HL-60 (cell line): Measurements from ENCODE around the gene COX7A1.

Experiments
- DNase-seq, 2 experiments: peaks; one replicate each; pipeline ENCODE4 v3.0.0-alpha.2; 2010 to 2020; ENCODE audit warnings: low read depth in 1 of 2, low spot score in 1 of 2
- H3K27ac ChIP-seq: fragments of 250-450 bp; sonication (Bioruptor Pico); replicated peaks from 2 replicates; pipeline ENCODE4 v1.5.1; 2020; ENCODE audit warnings: mild to moderate bottlenecking, moderate library complexity
- H3K27me3 ChIP-seq: fragments of 250-450 bp; sonication (Bioruptor Pico); 2 replicates; pipeline ENCODE4 v1.5.1; 2021; ENCODE audit warnings: mild to moderate bottlenecking, moderate library complexity; ENCODE audit not compliant: insufficient read depth, poor library complexity, severe bottlenecking
- H3K4me3 ChIP-seq: replicated peaks from 2 replicates; pipeline ENCODE4 v1.5.1; 2011; ENCODE audit warnings: mild to moderate bottlenecking, control low read depth, low read length; ENCODE audit not compliant: insufficient read depth
- GABPA ChIP-seq: IDR thresholded peaks from 2 replicates; pipeline ENCODE4 v1.6.1; 2012; ENCODE audit warnings: low read depth
- POLR2AphosphoS5 ChIP-seq: IDR thresholded peaks from 2 replicates; pipeline ENCODE4 v1.6.1; 2012; ENCODE audit warnings: low read depth
- SPI1 ChIP-seq: IDR thresholded peaks from 2 replicates; pipeline ENCODE4 v1.6.1; 2012; ENCODE audit warnings: low read depth, mild to moderate bottlenecking, borderline replicate concordance
- TF ChIP-seq, protein P1 (sequence below): IDR thresholded peaks from 2 replicates; pipeline ENCODE4 v1.6.1; 2012; ENCODE audit warnings: low read depth; ENCODE audit not compliant: insufficient replicate concordance
- TF ChIP-seq, protein P2 (sequence below): IDR thresholded peaks from one replicate; pipeline ENCODE4 v1.5.1; 2011; ENCODE audit warnings: low read length, control low read depth, inconsistent platforms; ENCODE audit not compliant: insufficient read depth

The COX7A1 gene

DNA sequence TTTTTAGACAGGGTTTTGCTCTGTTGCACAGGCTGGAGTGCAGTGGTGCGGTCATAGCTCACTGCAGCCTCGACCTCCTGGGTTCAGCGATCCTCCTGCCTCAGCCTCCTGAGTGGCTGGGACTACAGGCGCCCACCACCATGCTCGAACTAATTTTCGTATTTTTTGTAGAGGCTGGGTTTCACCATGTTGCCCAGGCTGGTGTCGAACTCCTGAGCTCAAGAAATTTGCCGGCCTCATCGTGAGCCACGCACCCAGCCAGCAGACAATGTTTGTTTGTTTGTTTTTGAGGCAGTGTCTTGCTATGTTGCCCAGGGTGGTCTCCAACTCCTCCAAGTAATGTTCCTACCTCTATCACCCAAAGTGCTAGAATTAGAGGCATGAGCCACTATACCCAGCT is 879 bp upstream of the COX7A1 start:
- no peak overlapping the region for H3K27ac ChIP-seq
- H3K27me3 ChIP-seq, result no peaks in the 10 kb centered on the region
- H3K4me3 ChIP-seq, result no peak overlapping the region
- no peak for TF ChIP-seq POLR2AphosphoS5
- TF ChIP-seq SPI1, result no peak
- TF ChIP-seq, protein P1, sequence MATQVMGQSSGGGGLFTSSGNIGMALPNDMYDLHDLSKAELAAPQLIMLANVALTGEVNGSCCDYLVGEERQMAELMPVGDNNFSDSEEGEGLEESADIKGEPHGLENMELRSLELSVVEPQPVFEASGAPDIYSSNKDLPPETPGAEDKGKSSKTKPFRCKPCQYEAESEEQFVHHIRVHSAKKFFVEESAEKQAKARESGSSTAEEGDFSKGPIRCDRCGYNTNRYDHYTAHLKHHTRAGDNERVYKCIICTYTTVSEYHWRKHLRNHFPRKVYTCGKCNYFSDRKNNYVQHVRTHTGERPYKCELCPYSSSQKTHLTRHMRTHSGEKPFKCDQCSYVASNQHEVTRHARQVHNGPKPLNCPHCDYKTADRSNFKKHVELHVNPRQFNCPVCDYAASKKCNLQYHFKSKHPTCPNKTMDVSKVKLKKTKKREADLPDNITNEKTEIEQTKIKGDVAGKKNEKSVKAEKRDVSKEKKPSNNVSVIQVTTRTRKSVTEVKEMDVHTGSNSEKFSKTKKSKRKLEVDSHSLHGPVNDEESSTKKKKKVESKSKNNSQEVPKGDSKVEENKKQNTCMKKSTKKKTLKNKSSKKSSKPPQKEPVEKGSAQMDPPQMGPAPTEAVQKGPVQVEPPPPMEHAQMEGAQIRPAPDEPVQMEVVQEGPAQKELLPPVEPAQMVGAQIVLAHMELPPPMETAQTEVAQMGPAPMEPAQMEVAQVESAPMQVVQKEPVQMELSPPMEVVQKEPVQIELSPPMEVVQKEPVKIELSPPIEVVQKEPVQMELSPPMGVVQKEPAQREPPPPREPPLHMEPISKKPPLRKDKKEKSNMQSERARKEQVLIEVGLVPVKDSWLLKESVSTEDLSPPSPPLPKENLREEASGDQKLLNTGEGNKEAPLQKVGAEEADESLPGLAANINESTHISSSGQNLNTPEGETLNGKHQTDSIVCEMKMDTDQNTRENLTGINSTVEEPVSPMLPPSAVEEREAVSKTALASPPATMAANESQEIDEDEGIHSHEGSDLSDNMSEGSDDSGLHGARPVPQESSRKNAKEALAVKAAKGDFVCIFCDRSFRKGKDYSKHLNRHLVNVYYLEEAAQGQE, result no peak
- no peak for TF ChIP-seq GABPA
- TF ChIP-seq, protein P2, sequence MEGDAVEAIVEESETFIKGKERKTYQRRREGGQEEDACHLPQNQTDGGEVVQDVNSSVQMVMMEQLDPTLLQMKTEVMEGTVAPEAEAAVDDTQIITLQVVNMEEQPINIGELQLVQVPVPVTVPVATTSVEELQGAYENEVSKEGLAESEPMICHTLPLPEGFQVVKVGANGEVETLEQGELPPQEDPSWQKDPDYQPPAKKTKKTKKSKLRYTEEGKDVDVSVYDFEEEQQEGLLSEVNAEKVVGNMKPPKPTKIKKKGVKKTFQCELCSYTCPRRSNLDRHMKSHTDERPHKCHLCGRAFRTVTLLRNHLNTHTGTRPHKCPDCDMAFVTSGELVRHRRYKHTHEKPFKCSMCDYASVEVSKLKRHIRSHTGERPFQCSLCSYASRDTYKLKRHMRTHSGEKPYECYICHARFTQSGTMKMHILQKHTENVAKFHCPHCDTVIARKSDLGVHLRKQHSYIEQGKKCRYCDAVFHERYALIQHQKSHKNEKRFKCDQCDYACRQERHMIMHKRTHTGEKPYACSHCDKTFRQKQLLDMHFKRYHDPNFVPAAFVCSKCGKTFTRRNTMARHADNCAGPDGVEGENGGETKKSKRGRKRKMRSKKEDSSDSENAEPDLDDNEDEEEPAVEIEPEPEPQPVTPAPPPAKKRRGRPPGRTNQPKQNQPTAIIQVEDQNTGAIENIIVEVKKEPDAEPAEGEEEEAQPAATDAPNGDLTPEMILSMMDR, result no peak
- no peak for DNase-seq

DNA sequence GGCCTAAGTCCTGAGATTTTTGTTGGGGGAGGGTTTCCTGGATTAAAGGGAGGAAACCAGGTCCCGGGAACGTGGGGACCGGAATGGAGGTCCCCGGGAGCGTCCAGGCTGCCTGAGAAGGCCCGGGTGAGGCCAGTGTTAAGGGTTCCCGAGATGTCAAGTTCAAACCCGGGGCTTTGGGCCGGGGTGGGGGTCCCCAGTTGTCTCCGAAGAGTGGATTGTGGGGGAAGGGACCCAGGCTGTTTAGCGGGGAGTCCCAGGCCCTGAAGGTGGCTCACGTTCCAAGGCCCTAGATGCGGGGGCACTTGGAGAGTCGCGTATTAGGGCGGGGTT is 262 bp downstream of the COX7A1 start:
- no peak overlapping the region for H3K27ac ChIP-seq
- H3K4me3 ChIP-seq, result no peak overlapping the region
- no peak for TF ChIP-seq SPI1
- no peak for TF ChIP-seq POLR2AphosphoS5
- TF ChIP-seq GABPA, result no peak
- TF ChIP-seq, protein P2, result no peak
- TF ChIP-seq, protein P1, result no peak
- DNase-seq, result no peak
- no peaks in the 10 kb centered on the region for H3K27me3 ChIP-seq

DNA sequence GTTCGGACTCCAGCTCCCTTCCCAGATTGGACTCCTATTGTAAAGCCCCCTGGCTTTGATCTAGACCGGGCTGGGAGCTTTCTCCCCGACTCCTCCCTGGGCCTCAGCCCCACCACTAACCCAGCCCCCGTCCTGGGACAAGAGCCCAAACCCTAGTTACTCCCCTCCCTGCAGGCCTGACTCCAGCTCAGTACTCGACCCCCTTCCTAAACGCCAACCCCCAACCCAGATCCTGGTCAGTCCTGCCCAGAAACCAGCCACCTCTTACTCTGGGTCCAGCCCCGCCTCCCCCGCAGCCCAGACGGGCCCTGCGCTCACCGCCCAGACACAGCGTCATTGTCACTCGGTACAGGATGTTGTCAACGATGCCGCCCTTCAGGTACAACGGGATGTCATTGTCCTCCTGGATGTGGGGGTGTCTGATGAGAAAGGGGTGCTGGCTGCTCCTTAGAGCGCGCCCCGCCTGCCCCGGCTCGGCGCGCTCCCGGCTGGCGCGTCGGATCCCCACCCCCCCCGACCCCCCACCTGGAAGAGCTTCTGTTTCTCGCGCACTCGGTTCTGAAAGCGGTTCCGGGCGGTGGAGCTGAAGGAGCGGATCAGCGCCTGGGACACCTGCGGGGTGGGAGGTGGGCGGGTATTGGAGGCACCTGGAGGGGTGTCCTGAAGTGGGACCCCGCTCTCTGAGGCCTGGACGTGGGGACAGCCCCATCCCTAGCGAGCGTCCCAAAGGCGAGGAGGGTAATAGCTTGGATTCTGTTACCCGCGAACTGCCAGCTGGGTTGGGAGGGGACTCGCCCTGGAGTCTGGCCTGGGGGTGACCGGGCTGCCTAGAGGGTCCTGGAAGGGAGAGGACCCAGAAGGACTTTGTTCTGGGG is 866 bp downstream of the COX7A1 start:
- DNase-seq, result no peak
- Histone ChIP-seq H3K27ac (no peak overlapping the region), H3K27me3 (no peaks in the 10 kb centered on the region), H3K4me3 (no peak overlapping the region)
- no peak for TF ChIP-seq SPI1

DNA sequence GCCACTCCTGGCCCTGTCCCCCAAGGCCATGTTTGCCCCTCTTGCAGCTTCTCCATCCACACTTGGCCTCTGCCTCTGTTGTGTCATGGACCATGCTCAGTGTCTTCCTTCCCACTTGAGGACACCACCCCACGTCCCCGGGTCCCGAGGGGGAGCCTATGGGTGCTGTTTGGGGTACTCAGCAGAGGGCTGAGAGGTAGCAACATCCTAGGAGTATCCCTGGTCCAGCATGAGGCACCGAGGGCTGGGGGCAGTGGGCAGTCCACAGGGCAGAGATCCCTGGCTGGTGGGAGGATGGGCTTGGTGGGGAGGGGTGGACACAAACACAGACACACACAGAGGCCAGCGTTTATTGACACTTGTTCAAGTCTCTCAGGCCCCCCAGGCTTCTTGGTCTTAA is 1.7 kb downstream of the COX7A1 start:
- no peak for DNase-seq
- no peak for TF ChIP-seq GABPA

More for the DNA sequence above, 1.7 kb downstream of the COX7A1 start:
- H3K27ac ChIP-seq, result no peak overlapping the region
- no peak overlapping the region for H3K4me3 ChIP-seq
- no peaks in the 10 kb centered on the region for H3K27me3 ChIP-seq
